ENCODE data around the gene CSNK2A1.

DNA sequence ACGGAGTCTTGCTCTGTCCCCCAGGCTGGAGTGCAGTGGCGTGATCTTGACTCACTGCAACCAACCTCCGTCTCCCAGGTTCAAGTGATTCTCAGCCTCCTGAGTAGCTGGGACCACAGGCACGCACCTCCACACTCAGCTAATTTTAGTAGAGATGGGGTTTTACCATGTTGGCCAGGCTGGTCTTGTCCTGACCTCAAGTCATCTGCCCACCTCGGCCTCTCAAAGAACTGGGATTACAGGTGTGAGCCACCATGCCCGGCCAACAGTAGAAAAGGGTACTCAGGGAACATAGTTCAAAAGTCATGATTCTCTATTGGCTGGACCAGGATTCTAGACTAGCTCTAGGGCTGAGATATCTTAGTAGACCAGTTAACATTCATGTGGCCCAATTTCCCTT, 5.6 kb downstream of the CSNK2A1 start:
- TF ChIP-seq, protein P1, sequence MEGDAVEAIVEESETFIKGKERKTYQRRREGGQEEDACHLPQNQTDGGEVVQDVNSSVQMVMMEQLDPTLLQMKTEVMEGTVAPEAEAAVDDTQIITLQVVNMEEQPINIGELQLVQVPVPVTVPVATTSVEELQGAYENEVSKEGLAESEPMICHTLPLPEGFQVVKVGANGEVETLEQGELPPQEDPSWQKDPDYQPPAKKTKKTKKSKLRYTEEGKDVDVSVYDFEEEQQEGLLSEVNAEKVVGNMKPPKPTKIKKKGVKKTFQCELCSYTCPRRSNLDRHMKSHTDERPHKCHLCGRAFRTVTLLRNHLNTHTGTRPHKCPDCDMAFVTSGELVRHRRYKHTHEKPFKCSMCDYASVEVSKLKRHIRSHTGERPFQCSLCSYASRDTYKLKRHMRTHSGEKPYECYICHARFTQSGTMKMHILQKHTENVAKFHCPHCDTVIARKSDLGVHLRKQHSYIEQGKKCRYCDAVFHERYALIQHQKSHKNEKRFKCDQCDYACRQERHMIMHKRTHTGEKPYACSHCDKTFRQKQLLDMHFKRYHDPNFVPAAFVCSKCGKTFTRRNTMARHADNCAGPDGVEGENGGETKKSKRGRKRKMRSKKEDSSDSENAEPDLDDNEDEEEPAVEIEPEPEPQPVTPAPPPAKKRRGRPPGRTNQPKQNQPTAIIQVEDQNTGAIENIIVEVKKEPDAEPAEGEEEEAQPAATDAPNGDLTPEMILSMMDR (conservative IDR thresholded peaks at IDR 0.05; ENCODE audit: low read depth in 2 of 2) = no peak
- TF ChIP-seq, protein P2, sequence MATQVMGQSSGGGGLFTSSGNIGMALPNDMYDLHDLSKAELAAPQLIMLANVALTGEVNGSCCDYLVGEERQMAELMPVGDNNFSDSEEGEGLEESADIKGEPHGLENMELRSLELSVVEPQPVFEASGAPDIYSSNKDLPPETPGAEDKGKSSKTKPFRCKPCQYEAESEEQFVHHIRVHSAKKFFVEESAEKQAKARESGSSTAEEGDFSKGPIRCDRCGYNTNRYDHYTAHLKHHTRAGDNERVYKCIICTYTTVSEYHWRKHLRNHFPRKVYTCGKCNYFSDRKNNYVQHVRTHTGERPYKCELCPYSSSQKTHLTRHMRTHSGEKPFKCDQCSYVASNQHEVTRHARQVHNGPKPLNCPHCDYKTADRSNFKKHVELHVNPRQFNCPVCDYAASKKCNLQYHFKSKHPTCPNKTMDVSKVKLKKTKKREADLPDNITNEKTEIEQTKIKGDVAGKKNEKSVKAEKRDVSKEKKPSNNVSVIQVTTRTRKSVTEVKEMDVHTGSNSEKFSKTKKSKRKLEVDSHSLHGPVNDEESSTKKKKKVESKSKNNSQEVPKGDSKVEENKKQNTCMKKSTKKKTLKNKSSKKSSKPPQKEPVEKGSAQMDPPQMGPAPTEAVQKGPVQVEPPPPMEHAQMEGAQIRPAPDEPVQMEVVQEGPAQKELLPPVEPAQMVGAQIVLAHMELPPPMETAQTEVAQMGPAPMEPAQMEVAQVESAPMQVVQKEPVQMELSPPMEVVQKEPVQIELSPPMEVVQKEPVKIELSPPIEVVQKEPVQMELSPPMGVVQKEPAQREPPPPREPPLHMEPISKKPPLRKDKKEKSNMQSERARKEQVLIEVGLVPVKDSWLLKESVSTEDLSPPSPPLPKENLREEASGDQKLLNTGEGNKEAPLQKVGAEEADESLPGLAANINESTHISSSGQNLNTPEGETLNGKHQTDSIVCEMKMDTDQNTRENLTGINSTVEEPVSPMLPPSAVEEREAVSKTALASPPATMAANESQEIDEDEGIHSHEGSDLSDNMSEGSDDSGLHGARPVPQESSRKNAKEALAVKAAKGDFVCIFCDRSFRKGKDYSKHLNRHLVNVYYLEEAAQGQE (IDR thresholded peaks at IDR 0.05; ENCODE audit: unreplicated experiment) = no peak
- TF ChIP-seq CREB1 (CRISPR knock-in tag; IDR thresholded peaks at IDR 0.05; ENCODE audit: low read depth) (no peak), EZH2 (IDR thresholded peaks at IDR 0.05; ENCODE audit: low read depth, unreplicated experiment) (no peak)
